HFF-Myc (cell line): ENCODE data around the gene PRSS48.

Experiments
- DNase-seq: peaks from one replicate; pipeline ENCODE4 v3.0.0-alpha.2; 2011; ENCODE audit warnings: low read depth; ENCODE audit errors: extremely low read depth
- H3K4me3 ChIP-seq: replicated peaks from 2 replicates; pipeline ENCODE4 v1.5.1; 2011; ENCODE audit warnings: low read depth, mild to moderate bottlenecking, control low read depth, low read length
- TF ChIP-seq, protein P1 (sequence below): IDR thresholded peaks from 2 replicates; pipeline ENCODE4 v1.5.1; 2012; ENCODE audit warnings: mild to moderate bottlenecking, low read depth, low read length, control low read depth; ENCODE audit errors: missing control alignments

PRSS48 gene

DNA sequence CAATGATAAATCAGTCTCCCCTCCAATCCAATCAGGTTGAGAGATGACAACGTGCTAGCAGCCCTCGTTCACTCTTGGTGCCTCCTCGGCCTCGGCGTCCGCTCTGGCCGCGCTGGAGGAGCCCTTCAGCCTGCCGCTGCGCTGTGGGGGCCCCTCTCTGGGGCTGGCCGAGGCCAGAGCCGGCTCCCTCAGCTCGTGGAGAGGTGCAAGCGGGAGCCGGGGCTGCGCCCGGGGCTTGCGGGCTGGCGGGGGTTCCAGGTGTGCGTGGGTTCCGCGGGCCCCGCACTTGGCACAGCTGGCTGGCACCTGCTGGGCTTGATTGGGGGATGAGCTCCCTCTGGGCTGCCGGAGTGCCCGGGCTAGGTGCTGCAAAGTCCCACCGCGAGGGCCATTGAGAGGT, 40.9 kb upstream of the PRSS48 start:
- TF ChIP-seq, protein P1, sequence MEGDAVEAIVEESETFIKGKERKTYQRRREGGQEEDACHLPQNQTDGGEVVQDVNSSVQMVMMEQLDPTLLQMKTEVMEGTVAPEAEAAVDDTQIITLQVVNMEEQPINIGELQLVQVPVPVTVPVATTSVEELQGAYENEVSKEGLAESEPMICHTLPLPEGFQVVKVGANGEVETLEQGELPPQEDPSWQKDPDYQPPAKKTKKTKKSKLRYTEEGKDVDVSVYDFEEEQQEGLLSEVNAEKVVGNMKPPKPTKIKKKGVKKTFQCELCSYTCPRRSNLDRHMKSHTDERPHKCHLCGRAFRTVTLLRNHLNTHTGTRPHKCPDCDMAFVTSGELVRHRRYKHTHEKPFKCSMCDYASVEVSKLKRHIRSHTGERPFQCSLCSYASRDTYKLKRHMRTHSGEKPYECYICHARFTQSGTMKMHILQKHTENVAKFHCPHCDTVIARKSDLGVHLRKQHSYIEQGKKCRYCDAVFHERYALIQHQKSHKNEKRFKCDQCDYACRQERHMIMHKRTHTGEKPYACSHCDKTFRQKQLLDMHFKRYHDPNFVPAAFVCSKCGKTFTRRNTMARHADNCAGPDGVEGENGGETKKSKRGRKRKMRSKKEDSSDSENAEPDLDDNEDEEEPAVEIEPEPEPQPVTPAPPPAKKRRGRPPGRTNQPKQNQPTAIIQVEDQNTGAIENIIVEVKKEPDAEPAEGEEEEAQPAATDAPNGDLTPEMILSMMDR: no peak
- H3K4me3 ChIP-seq: no peak overlapping the region
- no peak for DNase-seq

DNA sequence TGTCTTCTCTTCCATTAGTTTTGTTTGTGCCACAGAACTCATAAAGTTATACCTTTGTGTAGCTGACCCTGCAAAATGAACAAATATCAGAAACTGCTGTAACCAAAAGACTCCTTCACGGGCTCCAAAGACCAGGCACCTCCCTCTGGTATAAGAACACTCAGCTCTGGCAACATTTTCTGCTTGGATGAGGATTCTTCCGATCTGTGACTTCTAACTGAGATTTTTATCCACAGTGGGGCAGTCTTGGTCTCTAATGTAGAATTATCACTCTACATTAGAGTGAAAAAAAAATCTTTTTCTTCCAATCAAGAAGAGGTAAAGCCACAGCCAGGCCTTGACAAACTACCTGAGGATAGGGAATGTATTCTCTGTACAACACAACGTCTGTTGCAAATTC, 38.5 kb upstream of the PRSS48 start:
- TF ChIP-seq, protein P1: no peak

GRCh38 chr4:151239608-151240007, 37.4 kb upstream of the PRSS48 start:
- no peak for DNase-seq

More for the DNA sequence above, 38.5 kb upstream of the PRSS48 start:
- no peak overlapping the region for H3K4me3 ChIP-seq
- no peak for DNase-seq

DNA sequence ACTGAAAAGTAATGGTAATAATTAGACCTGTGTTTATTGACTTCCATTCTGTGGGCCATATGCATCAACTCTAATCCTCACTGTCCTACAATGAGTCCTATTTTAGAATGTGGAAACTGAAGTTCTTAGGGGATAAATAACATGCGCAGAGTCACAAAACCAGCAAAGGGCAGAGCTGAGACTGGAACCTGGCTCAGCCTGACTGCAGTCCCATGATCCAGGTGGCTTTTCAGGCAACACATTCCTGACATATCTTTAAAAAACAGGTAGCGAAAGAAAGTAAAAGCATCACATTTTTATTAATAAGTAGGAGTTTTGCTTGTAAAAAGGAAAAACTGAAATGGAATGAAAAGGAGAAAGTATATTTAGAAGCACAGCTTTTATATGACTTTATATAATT, 34.7 kb upstream of the PRSS48 start:
- no peak overlapping the region for H3K4me3 ChIP-seq
- no peak for DNase-seq
- TF ChIP-seq, protein P1: no peak

More at GRCh38 chr4:151239608-151240007, 37.4 kb upstream of the PRSS48 start:
- no peak overlapping the region for H3K4me3 ChIP-seq
- TF ChIP-seq, protein P1: no peak

GRCh38 chr4:151246742-151247141, 30.2 kb upstream of the PRSS48 start:
- H3K4me3 ChIP-seq: no peak overlapping the region
- TF ChIP-seq, protein P1: no peak
- DNase-seq: no peak

GRCh38 chr4:151247395-151247794, 29.6 kb upstream of the PRSS48 start:
- DNase-seq: no peak
- no peak overlapping the region for H3K4me3 ChIP-seq
- TF ChIP-seq, protein P1: no peak

- TF ChIP-seq, protein P1: no peak
- H3K4me3 ChIP-seq: no peak overlapping the region
- DNase-seq: no peak
Observed at GRCh38 chr4:151248519-151248918, 28.4 kb upstream of the PRSS48 start.
